Transverse colon (tissue), 3 donors: ENCODE data around the gene SPNS3.

Experiments
- CTCF ChIP-seq, 5 experiments: fragments of 200-600 bp in 3 of 5; fragments of 450-650 bp in 2 of 5; sonication (generic) in 3 of 5; IDR thresholded peaks; 1 replicate in 2 of 5; 2 replicates in 3 of 5; pipeline ENCODE4 v1.5.1; 2016 to 2017; ENCODE audit warnings: antibody characterized with exemption in 5 of 5, inconsistent platforms in 3 of 5, mild to moderate bottlenecking in 2 of 5, moderate library complexity in 1 of 5
- EP300 ChIP-seq: sonication (generic); formaldehyde crosslinking; IDR thresholded peaks from one replicate; pipeline ENCODE4 v1.6.1; 2017; ENCODE audit warnings: antibody characterized with exemption, low read depth
- POLR2A ChIP-seq: fragments of 450-650 bp; IDR thresholded peaks from one replicate; pipeline ENCODE4 v1.6.1; 2016; ENCODE audit warnings: antibody characterized with exemption, mild to moderate bottlenecking, moderate library complexity

- no peak for TF ChIP-seq CTCF (IDR thresholded peaks at IDR 0.05)
- TF ChIP-seq POLR2A: no peak
- TF ChIP-seq EP300: no peak
These were observed 98.4 kb downstream of the SPNS3 start for GRCh38 chr17:4531988-4532736.
